ENCODE results near the gene TTLL3. TPM values are rescaled to one million over a fixed set of nuclear protein-coding genes. Genes with fewer than 3 reads are reported as not detected.

Gene TTLL3
- total RNA-seq, 2 donors from 2014 or later = 21.6 to 35.0 TPM

DNA sequence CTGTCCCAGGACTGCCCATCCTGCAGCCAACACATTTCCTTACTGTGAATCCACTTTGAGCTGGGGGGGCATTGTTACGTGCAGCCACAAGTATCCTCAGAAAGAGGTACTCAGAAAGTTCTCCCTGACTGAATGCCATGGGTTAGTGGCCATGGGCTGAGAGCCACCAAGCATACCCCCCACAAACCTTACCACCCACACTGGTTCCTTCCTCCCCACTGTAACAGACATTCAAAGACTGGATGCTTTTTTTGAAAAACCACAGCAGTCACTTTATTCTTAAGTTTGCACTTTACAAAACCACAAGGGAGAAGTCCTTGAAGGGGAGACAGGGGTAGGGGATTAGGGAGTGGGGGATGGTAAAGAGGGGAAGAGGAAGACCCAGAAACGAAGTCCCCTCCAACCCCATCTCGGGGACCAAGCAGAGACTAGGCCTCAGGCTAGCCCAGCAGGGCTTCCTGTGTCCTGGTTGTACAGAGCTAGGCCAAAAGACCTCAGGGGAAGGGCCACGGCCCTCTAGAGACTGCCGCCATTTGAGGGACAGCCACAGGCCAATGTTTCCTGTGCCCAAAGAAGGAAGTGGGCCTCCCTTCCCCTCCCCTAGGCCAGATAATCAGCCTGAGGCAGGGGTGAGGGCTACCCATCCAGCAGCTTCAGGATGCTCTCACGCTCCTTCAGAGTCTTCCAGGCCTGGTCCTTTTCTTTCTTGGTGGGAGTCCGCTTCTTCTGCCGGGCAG is 30.2 kb upstream of the TTLL3 start:
- H3K36me3 Mint-ChIP-seq (ENCODE audit: low read depth) = peaks cover 40% of the 10 kb centered on the region
- Histone ChIP-seq H3K9ac (ENCODE audit: extremely low read depth, low read length, poor library complexity, severe bottlenecking) (no peak overlapping the region), H3K27ac (ENCODE audit: low read depth, low read length) (no peak overlapping the region), H3K27me3 (ENCODE audit: control insufficient read depth, insufficient read depth, low read length, poor library complexity, severe bottlenecking) (no peaks in the 10 kb centered on the region), H3K36me3 (ENCODE audit: control insufficient read depth, insufficient read depth, low read length) (peaks cover 25% of the 10 kb centered on the region), H3K4me1 (ENCODE audit: control insufficient read depth, insufficient read depth, low read length) (no peaks in the 10 kb centered on the region), H3K4me3 (ENCODE audit: low read length) (no peak overlapping the region), H3K9me3 (ENCODE audit: control insufficient read depth, low read length) (no peaks in the 10 kb centered on the region)
- H3K27me3 Mint-ChIP-seq (ENCODE audit: insufficient read depth) = no peaks in the 10 kb centered on the region
- peaks cover 4% of the 10 kb centered on the region for H3K4me1 Mint-ChIP-seq
- DNase-seq = no peak
- TF ChIP-seq, protein P1, sequence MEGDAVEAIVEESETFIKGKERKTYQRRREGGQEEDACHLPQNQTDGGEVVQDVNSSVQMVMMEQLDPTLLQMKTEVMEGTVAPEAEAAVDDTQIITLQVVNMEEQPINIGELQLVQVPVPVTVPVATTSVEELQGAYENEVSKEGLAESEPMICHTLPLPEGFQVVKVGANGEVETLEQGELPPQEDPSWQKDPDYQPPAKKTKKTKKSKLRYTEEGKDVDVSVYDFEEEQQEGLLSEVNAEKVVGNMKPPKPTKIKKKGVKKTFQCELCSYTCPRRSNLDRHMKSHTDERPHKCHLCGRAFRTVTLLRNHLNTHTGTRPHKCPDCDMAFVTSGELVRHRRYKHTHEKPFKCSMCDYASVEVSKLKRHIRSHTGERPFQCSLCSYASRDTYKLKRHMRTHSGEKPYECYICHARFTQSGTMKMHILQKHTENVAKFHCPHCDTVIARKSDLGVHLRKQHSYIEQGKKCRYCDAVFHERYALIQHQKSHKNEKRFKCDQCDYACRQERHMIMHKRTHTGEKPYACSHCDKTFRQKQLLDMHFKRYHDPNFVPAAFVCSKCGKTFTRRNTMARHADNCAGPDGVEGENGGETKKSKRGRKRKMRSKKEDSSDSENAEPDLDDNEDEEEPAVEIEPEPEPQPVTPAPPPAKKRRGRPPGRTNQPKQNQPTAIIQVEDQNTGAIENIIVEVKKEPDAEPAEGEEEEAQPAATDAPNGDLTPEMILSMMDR (conservative IDR thresholded peaks at IDR 0.05) = no peak
- no peak overlapping the region for H3K4me3 Mint-ChIP-seq
- no peaks in the 10 kb centered on the region for H3K9me3 Mint-ChIP-seq
- no peak overlapping the region for H3K27ac Mint-ChIP-seq
- WGBS, 2 experiments (ENCODE audit: insufficient coverage in 1 of 2, insufficient read length in 1 of 2) = 85 to 95% methylated on average over 2 to 8 of the region's 8 CpGs

DNA sequence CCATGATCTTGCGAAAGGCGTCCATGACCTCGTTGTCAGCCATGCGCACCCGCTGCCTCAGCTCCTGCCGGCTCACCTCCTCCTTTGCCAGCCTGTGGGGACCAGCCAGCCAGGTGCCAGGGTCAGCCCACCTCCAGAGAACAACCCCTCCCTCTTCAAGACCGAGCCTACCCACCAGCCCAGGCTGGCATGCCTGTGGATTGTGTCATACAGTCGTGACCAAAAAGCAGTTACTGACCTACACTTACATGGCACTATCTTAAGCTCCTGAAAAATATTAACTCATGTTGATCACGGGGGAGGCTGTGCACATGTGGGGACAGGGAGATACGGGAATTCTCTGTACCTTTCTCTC is 29.6 kb upstream of the TTLL3 start:
- peaks cover 30% of the 10 kb centered on the region for H3K36me3 ChIP-seq (ENCODE audit: control insufficient read depth, insufficient read depth, low read length)
- WGBS, 2 experiments (ENCODE audit: insufficient coverage in 1 of 2, insufficient read length in 1 of 2) = 94 to 95% methylated on average over 5 to 10 of the region's 10 CpGs
- no peaks in the 10 kb centered on the region for H3K9me3 ChIP-seq (ENCODE audit: control insufficient read depth, low read length)
- peaks cover 45% of the 10 kb centered on the region for H3K36me3 Mint-ChIP-seq (ENCODE audit: low read depth)
- H3K4me1 Mint-ChIP-seq = peaks cover 4% of the 10 kb centered on the region
- no peak overlapping the region for H3K9ac ChIP-seq (ENCODE audit: extremely low read depth, low read length, poor library complexity, severe bottlenecking)
- no peaks in the 10 kb centered on the region for H3K4me1 ChIP-seq (ENCODE audit: control insufficient read depth, insufficient read depth, low read length)
- no peak overlapping the region for H3K4me3 Mint-ChIP-seq
- no peaks in the 10 kb centered on the region for H3K27me3 ChIP-seq (ENCODE audit: control insufficient read depth, insufficient read depth, low read length, poor library complexity, severe bottlenecking)
- TF ChIP-seq, protein P1 (conservative IDR thresholded peaks at IDR 0.05) = no peak
- no peak overlapping the region for H3K4me3 ChIP-seq (ENCODE audit: low read length)
- H3K27me3 Mint-ChIP-seq (ENCODE audit: insufficient read depth) = no peaks in the 10 kb centered on the region
- H3K27ac Mint-ChIP-seq = no peak overlapping the region
- no peak for DNase-seq
- H3K9me3 Mint-ChIP-seq = no peaks in the 10 kb centered on the region
- no peak overlapping the region for H3K27ac ChIP-seq (ENCODE audit: low read depth, low read length)

DNA sequence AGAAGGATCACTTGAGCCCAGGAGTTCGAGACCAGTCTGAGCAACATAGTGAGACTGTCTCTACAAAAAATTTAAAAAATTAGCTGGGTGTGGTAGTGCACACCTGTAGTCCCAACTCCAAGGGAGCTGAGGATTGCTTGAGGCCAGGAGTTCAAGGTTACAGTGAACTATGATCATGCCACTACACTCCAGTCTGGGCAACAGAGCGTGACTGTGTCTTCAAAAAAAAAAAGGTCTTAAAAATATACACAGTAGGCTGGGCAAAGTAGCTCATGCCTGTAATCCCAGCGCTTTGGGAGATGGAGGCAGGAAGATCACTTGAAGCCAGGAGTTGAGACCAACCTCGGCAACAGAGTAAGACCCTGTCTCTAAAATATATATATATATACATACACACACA is 29.2 kb upstream of the TTLL3 start:
- no peak overlapping the region for H3K4me3 Mint-ChIP-seq
- WGBS, 2 experiments (ENCODE audit: insufficient coverage in 1 of 2, insufficient read length in 1 of 2) = 93 to 96% methylated on average over 2 to 3 of the region's 4 CpGs
- peaks cover 49% of the 10 kb centered on the region for H3K36me3 Mint-ChIP-seq (ENCODE audit: low read depth)
- Histone ChIP-seq H3K9me3 (ENCODE audit: control insufficient read depth, low read length) (no peaks in the 10 kb centered on the region), H3K9ac (ENCODE audit: extremely low read depth, low read length, poor library complexity, severe bottlenecking) (no peak overlapping the region), H3K4me3 (ENCODE audit: low read length) (no peak overlapping the region), H3K27me3 (ENCODE audit: control insufficient read depth, insufficient read depth, low read length, poor library complexity, severe bottlenecking) (no peaks in the 10 kb centered on the region), H3K36me3 (ENCODE audit: control insufficient read depth, insufficient read depth, low read length) (peaks cover 34% of the 10 kb centered on the region), H3K4me1 (ENCODE audit: control insufficient read depth, insufficient read depth, low read length) (no peaks in the 10 kb centered on the region), H3K27ac (ENCODE audit: low read depth, low read length) (no peak overlapping the region)
- H3K4me1 Mint-ChIP-seq = peaks cover 2% of the 10 kb centered on the region
- DNase-seq = no peak
- TF ChIP-seq, protein P1 (conservative IDR thresholded peaks at IDR 0.05) = no peak
- no peak overlapping the region for H3K27ac Mint-ChIP-seq
- H3K9me3 Mint-ChIP-seq = no peaks in the 10 kb centered on the region
- H3K27me3 Mint-ChIP-seq (ENCODE audit: insufficient read depth) = no peaks in the 10 kb centered on the region

Measured in endodermal cell (in vitro differentiated cells).